Epithelial cell of esophagus (primary cell): ENCODE data around the gene ITGB2.

Experiments used
- DNase-seq: peaks from one replicate; pipeline ENCODE4 v3.0.0; 2010; ENCODE audit warnings: low read depth
- H3K4me3 ChIP-seq: 2 replicates; pipeline ENCODE4 v1.5.1; 2011; ENCODE audit warnings: mild to moderate bottlenecking, low read length, control low read depth
- TF ChIP-seq, protein P1 (sequence below): IDR thresholded peaks from 2 replicates; pipeline ENCODE4 v1.5.1; 2011; ENCODE audit warnings: low read depth, mild to moderate bottlenecking, low read length, control low read depth, inconsistent platforms; ENCODE audit not compliant: insufficient read depth; ENCODE audit errors: missing control alignments

ITGB2 gene

DNA sequence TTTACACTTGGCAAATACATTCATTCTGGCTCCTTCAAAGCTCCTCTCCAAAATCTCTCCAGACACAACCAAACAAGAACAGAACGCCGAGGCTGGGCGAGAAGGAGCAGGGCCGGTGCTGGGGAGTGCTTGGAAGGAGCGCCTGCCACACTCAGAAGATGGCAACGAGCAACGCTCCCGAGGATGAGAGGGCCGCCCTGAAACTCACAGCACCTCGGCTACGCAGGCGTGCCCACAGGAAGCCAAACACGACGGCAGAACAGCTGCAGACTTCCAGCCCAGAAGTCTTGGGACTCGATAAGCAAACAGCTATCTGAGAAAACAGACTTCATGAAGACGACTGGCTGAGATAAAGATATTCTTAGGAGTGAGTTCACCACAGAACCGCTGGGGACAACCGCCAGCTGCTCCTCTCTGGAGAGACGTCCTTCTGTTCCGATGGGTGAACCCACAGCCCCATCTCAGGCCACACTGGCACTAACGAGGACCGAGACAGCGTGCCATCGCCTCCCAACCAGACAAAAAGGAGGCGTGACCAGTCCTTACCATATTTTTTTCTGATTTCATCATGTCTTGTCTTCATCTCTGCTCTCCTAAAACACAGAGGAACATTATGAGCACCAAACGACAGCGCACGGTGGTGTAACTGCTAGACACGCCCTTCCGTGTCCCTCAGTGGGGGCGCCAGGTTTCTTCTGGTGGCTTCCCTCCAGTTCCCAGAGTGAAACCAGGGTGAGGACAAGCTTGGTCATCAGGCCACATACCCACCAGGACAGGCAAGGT lies 65.8 kb downstream of the ITGB2 start:
- TF ChIP-seq, protein P1, sequence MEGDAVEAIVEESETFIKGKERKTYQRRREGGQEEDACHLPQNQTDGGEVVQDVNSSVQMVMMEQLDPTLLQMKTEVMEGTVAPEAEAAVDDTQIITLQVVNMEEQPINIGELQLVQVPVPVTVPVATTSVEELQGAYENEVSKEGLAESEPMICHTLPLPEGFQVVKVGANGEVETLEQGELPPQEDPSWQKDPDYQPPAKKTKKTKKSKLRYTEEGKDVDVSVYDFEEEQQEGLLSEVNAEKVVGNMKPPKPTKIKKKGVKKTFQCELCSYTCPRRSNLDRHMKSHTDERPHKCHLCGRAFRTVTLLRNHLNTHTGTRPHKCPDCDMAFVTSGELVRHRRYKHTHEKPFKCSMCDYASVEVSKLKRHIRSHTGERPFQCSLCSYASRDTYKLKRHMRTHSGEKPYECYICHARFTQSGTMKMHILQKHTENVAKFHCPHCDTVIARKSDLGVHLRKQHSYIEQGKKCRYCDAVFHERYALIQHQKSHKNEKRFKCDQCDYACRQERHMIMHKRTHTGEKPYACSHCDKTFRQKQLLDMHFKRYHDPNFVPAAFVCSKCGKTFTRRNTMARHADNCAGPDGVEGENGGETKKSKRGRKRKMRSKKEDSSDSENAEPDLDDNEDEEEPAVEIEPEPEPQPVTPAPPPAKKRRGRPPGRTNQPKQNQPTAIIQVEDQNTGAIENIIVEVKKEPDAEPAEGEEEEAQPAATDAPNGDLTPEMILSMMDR, result no peak
- no peak for DNase-seq
- H3K4me3 ChIP-seq, result no peak overlapping the region

DNA sequence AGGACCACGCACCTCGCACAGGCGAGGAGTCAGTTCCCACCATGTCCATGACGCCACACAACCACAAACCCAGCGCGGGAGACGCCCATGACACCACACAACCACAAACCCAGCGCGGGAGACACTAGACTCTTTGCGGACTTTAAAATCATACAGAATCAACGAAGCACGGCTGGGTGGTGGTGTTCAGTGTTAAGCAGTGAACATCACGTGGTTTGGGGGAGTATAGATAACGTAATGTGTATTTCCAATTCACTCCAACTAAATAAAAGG lies 66.4 kb downstream of the ITGB2 start:
- no peak overlapping the region for H3K4me3 ChIP-seq
- DNase-seq, result no peak
- TF ChIP-seq, protein P1, result no peak

DNA sequence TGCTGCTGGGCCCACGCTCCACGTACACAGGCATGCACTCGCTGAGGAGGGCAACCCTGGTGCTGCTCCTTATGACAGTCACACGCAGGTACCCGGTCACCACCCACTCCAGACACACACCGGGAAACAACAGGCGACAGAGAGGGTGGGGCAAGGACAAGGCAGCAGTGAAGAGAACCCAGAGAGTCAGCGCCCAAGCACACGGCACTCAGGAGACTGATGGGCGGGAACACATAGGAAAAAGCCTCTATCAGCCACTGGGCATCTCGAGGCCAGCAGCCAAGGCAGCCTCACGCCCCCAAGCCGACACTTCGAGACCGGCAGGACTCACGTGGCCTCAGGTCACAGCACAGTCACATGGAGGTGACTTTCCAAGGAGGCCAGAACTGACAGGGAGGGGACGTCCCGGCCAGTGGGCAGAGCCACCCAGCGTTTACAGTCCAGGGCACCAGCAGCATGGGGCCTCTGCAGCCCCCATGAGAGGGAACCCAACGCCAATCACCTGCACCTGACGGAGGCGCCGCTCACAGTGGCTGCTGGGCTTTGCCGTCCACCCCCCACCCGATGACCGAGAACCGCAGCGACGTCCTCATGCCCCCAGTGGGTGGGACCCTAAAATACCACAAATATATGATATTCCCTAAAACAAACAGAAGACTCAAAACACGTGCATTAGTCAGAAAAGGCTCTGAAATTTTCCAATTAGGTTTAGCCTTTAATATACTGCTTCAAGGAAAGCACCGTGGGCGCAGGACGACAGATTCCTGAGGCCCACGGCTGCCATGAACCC lies 66.9 kb downstream of the ITGB2 start:
- TF ChIP-seq, protein P1, result no peak
- no peak overlapping the region for H3K4me3 ChIP-seq

DNA sequence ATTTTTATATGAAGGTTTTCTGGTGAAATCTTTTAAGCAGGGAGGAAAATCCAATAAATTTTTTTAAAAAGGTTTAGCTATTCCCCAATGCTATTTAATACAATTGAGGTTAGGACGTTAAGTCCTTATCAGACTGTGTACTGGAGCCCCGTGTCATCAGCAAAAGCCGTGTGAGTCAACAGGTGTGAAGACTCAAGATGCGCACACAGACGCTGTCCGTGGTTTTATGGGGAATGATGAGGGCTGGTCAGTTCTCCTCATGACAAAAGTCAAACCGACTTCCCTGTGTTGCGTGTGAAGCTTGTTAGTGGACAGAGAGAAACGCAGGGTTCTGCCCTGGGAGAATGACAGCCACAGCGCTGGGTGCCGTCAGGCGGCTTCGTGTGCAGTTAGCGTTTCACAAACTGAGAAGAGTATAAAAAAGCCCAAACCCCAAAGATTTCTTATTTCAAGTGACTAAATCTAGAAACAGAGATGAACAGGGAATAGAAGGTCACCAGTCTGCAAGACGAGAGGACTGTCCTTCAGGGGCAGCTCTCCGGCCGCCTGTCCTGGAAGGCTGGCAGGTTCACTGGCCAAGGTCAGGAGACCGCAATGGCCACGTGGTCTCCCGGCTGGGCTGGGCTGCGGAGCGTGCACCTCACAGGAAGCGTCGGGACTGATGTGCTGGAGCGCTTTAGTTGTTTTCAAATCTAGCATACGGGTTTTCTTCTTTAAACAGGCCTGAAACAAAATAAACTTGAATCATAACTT lies 69.6 kb downstream of the ITGB2 start:
- H3K4me3 ChIP-seq, result no peak overlapping the region
- no peak for DNase-seq
- TF ChIP-seq, protein P1, result no peak

More for the DNA sequence above, 66.9 kb downstream of the ITGB2 start:
- no peak for DNase-seq

DNA sequence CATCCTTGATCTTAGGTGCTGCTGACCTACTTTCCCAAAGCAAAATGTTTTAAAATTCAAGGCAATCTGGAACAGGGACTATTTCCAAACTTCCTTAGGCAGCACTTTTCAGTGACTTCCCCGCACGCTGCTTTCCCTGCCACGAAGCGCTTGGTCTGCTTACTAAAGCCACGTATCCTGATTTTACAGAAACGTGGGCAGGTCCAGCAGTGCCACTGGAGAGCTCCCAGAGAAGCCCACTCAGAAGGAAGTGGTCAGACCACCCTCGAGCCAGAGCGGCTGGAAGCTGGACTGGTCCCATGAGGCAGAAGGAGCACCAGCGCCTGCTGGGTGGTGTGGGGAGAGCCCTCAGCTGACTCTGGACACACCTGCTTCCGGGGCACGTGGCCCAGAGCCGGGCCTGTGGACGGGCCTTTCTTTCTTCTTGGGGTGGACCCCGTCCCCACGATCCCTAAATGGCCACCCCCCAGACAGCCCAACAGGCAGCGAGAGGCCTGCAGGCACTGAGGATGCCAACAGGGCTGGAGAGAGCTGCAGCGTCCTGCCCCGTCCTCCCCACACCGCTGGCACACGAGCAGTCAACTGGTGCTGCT lies 70.4 kb downstream of the ITGB2 start:
- no peak for DNase-seq
- TF ChIP-seq, protein P1, result no peak
- H3K4me3 ChIP-seq, result no peak overlapping the region

DNA sequence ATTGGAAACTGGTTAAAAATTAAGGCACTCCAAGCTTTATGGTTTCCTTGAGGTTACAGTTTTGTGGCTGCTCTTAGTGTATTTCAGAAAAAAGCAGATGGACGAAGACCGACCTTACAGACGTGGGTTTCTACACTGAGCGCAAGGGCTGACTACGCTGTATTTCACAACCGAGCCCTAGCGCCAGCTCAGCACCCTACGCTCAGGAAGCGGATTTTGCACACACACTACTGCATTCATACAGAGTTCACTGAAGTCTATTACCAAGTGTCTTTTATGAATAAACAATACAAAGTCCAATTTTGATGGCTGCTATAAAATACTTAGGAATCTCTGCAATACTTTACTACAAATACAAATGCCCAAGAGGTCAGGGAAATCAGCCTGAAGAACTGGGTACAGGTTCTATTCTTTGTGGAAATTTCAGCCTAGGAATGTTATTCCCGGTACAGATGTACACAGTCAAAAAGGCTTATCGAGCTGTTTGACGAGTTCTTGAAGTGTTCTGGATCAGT lies 71.0 kb downstream of the ITGB2 start:
- no peak overlapping the region for H3K4me3 ChIP-seq
- TF ChIP-seq, protein P1, result no peak
- no peak for DNase-seq
